ENCODE measurements around the gene KBTBD7. TPM values are rescaled to one million over a fixed set of nuclear protein-coding genes. Genes with fewer than 3 reads are reported as not detected.
A peak's percentile ranks its signal among the peaks of the same experiment; 100 is the strongest.

The KBTBD7 gene
- total and polyA plus RNA-seq, 4 experiments from 2014 or later, result 4.9 to 11.8 (median 9.4) TPM

DNA sequence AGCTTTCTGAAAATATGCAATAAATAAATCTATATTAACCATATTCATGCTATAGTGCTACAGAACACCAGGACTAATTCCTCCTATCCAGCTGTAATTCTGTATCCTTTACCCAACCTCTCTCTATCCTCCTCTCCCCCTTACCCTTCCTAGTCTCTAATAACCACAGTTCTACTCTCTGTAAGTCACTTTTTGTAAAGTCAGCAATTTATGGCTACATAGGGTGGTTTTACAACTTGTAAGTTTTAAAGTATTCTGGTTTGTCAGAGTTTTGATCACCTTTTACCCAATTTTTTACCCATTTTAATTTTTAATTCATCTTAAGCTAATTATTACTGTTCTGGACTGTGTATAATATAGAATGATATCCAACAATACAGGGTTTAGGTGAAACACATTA, 35.0 kb upstream of the KBTBD7 start:
- intact Hi-C loops (cut with micrococcal nuclease), result no loop called here
- CTCF ChIA-PET (ENCODE audit: partially characterized antibody), result no interaction called here
- Mint-ChIP-seq H3K36me3 (peaks cover 28 to 42% of the 10 kb centered on the region in 2 donors), H3K4me1 (peaks cover 0 to 2% (median 0%) of the 10 kb centered on the region in 4 donors), H3K9me3 (no peaks in the 10 kb centered on the region), H3K27me3 (no peaks in the 10 kb centered on the region), H3K27ac (no peak overlapping the region), H3K4me3 (no peak overlapping the region)
- H3K27ac ChIP-seq (ENCODE audit: low read depth, low read length), result no peak overlapping the region
- H3K4me1 ChIP-seq (ENCODE audit: insufficient read depth, low read length), result no peaks in the 10 kb centered on the region
- no peak for DNase-seq
- POLR2A ChIA-PET (ENCODE audit: partially characterized antibody), result no interaction called here
- H3K27me3 ChIP-seq (ENCODE audit: insufficient read depth, low read length), result no peaks in the 10 kb centered on the region
- no peaks in the 10 kb centered on the region for H3K36me3 ChIP-seq (ENCODE audit: insufficient read depth, low read length)
- no peaks in the 10 kb centered on the region for H3K9me3 ChIP-seq (ENCODE audit: control insufficient read depth in 1 of 2, low read length in 2 of 2)
- H3K4me3 ChIP-seq (ENCODE audit: low read length in 2 of 2), result no peak overlapping the region

DNA sequence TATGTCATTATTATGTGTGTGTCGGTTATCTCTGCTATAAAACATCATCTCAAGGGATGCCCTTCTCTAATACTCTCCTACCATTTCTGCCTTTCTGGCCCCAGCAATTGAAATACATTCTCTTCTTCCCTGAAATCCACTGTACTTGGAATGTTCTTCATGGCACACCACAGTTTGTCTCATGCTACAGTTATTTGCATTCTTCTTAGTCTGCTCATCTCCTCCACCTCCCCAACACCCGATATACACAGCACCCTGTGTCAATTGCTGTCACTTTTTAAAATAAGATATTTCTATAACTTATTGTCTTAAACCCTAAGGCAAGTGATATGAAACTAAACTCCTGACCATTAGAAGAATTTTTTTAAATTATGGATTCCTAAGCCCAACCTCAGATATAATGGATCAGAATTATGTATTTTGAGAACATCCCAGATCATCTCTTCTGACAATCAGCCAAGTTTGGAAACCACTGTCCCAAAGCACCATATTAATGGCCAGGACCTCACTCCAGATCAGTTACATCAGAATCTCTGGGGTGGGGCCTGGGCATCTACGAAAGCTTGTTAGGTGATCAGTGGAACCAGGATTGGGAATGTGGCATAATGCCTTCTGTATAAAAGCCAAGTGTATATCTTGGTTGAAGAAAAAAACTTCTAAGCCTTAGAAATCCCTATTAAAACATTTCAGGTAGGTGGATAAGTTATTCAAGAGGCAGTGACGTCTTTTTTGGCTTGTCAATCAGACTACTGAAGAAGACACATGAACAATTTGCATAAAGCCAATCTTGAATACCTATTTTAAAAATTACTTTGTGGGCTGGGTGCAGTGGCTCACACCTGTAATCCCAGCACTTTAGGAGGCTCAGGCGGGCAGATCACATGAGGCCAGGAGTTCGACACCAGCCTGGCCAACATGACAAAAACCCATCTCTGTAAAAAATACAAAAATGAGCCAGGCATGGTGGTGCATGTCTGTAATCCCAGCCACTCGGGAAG, 30.0 kb upstream of the KBTBD7 start:
- Histone ChIP-seq H3K27me3 (ENCODE audit: insufficient read depth, low read length) (no peaks in the 10 kb centered on the region), H3K36me3 (ENCODE audit: insufficient read depth, low read length) (no peaks in the 10 kb centered on the region), H3K27ac (ENCODE audit: low read depth, low read length) (no peak overlapping the region), H3K4me1 (ENCODE audit: insufficient read depth, low read length) (no peaks in the 10 kb centered on the region), H3K9me3 (ENCODE audit: control insufficient read depth in 1 of 2, low read length in 2 of 2) (no peaks in the 10 kb centered on the region), H3K4me3 (ENCODE audit: low read length in 2 of 2) (no peak overlapping the region)
- ChIA-PET CTCF (ENCODE audit: partially characterized antibody) (interaction anchor here (1.4 kb wide), 1 partner anchor 27 kb away, joined by 3 read pairs; no protein-coding TSS in a partner anchor), POLR2A (ENCODE audit: partially characterized antibody) (no interaction called here)
- H3K4me3 Mint-ChIP-seq, result no peak overlapping the region
- peaks cover 20 to 36% of the 10 kb centered on the region in 2 donors for H3K36me3 Mint-ChIP-seq
- H3K27ac Mint-ChIP-seq, result no peak overlapping the region
- intact Hi-C loops (cut with micrococcal nuclease), result no loop called here
- H3K27me3 Mint-ChIP-seq, result no peaks in the 10 kb centered on the region
- H3K4me1 Mint-ChIP-seq, result peaks cover 0 to 2% (median 0%) of the 10 kb centered on the region in 4 donors
- H3K9me3 Mint-ChIP-seq, result no peaks in the 10 kb centered on the region
- no peak for DNase-seq

DNA sequence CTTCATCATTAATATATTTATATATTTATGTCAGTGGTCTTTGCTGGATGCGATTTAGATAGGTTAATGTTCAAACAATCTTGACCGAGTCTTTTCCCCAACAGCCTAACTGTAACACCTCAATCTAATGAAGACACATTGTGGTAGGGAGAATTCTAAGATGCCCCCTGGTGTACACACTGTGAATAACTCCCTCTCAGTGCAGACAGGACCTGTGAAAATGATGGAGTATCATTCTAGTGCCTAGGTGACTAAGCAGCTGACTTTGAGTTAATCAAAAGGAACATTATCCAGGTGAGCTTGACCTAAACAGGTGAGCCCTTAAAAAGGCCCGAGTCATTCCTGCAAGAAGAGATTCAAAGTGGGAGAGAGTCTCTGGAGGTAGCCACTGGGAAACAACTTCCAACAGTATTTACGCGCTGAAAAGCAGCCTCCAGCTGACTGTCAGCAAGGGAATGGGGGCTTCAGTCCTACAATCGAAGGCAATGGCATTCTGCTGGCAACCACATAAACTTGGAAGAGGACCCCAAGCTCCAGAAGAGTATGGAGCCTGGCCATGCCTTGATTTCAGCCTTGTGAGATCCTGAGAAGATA, 28.0 kb upstream of the KBTBD7 start:
- intact Hi-C loops (cut with micrococcal nuclease), result loop anchor here (1.0 kb wide), 2 partner anchors 147 to 168 kb away; no protein-coding TSS in a partner anchor
- no peak overlapping the region for H3K27ac Mint-ChIP-seq

DNA sequence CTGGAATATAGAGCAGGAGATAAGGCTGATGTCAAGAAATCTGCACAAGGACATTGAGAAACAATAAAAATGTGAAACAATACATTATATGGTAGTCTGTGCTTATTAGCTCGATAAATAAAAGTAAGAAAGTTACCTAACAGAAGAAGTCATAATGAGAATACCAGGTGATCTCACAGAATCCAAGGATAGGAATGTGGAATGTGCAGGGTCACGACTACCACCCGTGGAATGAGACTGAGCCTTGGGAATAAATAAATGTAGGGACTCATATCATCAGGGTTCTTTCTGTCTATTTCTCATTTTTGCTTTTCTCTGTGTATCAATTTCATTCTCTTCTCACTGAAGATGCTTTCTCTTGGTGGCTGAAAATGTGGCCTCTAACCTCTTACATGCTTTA, 26.0 kb upstream of the KBTBD7 start:
- Mint-ChIP-seq H3K27ac (peak overlapping the region in 1 of 7 donors; percentile 37), H3K4me3 (no peak overlapping the region), H3K36me3 (peaks cover 23 to 26% of the 10 kb centered on the region in 2 donors), H3K27me3 (no peaks in the 10 kb centered on the region), H3K4me1 (peaks cover 0 to 2% (median 0%) of the 10 kb centered on the region in 4 donors), H3K9me3 (no peaks in the 10 kb centered on the region)
- H3K27ac ChIP-seq (ENCODE audit: low read depth, low read length), result no peak overlapping the region
- intact Hi-C loops (cut with micrococcal nuclease), result no loop called here
- no peak overlapping the region for H3K4me3 ChIP-seq (ENCODE audit: low read length in 2 of 2)
- no peaks in the 10 kb centered on the region for H3K9me3 ChIP-seq (ENCODE audit: control insufficient read depth in 1 of 2, low read length in 2 of 2)
- CTCF ChIA-PET (ENCODE audit: partially characterized antibody), result interaction anchor here (0.7 to 3.5 kb wide), 7 partner anchors 15 to 248 kb away, joined by 3 to 31 read pairs (median 3); no protein-coding TSS in a partner anchor
- H3K36me3 ChIP-seq (ENCODE audit: insufficient read depth, low read length), result no peaks in the 10 kb centered on the region
- POLR2A ChIA-PET (ENCODE audit: partially characterized antibody), result no interaction called here
- DNase-seq, result no peak
- H3K27me3 ChIP-seq (ENCODE audit: insufficient read depth, low read length), result no peaks in the 10 kb centered on the region
- no peaks in the 10 kb centered on the region for H3K4me1 ChIP-seq (ENCODE audit: insufficient read depth, low read length)

More for the DNA sequence above, 28.0 kb upstream of the KBTBD7 start:
- Mint-ChIP-seq H3K36me3 (peaks cover 19 to 34% of the 10 kb centered on the region in 2 donors), H3K27me3 (no peaks in the 10 kb centered on the region), H3K4me1 (peaks cover 0 to 2% (median 0%) of the 10 kb centered on the region in 4 donors), H3K9me3 (no peaks in the 10 kb centered on the region), H3K4me3 (no peak overlapping the region)
- H3K27me3 ChIP-seq (ENCODE audit: insufficient read depth, low read length), result no peaks in the 10 kb centered on the region
- no peak overlapping the region for H3K4me3 ChIP-seq (ENCODE audit: low read length in 2 of 2)
- DNase-seq, result peak; percentile 45 to 52 (median 50)
- ChIA-PET POLR2A (ENCODE audit: partially characterized antibody) (no interaction called here), CTCF (ENCODE audit: partially characterized antibody) (interaction anchor here (0.9 to 3.5 kb wide), 15 partner anchors 10 to 431 kb away, joined by 3 to 31 read pairs (median 3); no protein-coding TSS in a partner anchor)
- no peaks in the 10 kb centered on the region for H3K36me3 ChIP-seq (ENCODE audit: insufficient read depth, low read length)
- H3K27ac ChIP-seq (ENCODE audit: low read depth, low read length), result no peak overlapping the region
- H3K9me3 ChIP-seq (ENCODE audit: control insufficient read depth in 1 of 2, low read length in 2 of 2), result no peaks in the 10 kb centered on the region
- H3K4me1 ChIP-seq (ENCODE audit: insufficient read depth, low read length), result no peaks in the 10 kb centered on the region

DNA sequence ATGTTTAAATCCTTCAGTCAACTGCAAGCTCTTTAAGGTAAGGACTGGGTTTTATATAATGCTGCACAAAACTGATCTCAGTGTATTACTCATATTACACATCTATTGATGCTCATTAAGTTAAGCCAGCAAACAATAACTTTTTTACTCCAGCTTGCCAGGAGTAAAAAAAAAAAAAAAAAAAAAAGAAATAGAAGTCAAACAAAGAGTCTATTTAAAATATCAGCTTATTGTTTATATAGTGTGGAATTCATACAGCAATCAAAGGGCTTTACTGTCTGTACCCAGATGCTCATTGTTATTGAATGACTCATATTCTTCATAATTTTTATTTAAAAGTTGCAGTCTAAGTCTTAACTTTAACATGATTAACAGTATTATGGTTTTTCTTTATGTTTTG, 21.8 kb upstream of the KBTBD7 start:
- no peaks in the 10 kb centered on the region for H3K4me1 ChIP-seq (ENCODE audit: insufficient read depth, low read length)
- no peak for DNase-seq
- no peak overlapping the region for H3K4me3 Mint-ChIP-seq
- H3K27ac ChIP-seq (ENCODE audit: low read depth, low read length), result no peak overlapping the region
- H3K36me3 Mint-ChIP-seq, result peaks cover 14 to 33% of the 10 kb centered on the region in 2 donors
- peaks cover 0 to 13% (median 5%) of the 10 kb centered on the region in 8 donors for H3K9me3 Mint-ChIP-seq
- no peaks in the 10 kb centered on the region for H3K4me1 Mint-ChIP-seq
- H3K4me3 ChIP-seq (ENCODE audit: low read length in 2 of 2), result no peak overlapping the region
- H3K36me3 ChIP-seq (ENCODE audit: insufficient read depth, low read length), result no peaks in the 10 kb centered on the region
- no peaks in the 10 kb centered on the region for H3K27me3 Mint-ChIP-seq
- intact Hi-C loops (cut with micrococcal nuclease), result no loop called here
- H3K27ac Mint-ChIP-seq, result no peak overlapping the region
- CTCF ChIA-PET (ENCODE audit: partially characterized antibody), result no interaction called here
- POLR2A ChIA-PET (ENCODE audit: partially characterized antibody), result no interaction called here
- H3K27me3 ChIP-seq (ENCODE audit: insufficient read depth, low read length), result no peaks in the 10 kb centered on the region
- H3K9me3 ChIP-seq (ENCODE audit: control insufficient read depth in 1 of 2, low read length in 2 of 2), result no peaks in the 10 kb centered on the region

DNA sequence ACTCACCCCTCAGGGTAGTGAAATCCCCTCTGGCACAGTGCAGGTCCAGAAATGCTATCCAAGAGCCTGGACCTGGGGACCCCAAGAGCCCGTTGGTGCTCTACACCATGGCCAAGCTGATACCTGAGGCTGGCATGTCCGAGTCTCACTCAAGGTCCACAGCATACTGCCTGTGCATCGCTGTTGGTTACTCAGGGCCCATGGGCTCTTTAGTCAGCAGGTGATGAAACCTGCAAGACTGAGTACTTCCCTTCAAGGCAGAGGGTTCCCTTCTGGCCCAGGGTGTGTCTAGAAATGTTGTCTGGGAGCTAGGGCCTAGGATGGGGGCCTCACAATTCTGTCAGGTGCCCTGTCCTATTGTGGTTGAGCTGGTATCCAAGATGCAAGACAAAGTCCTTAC, 19.6 kb upstream of the KBTBD7 start:
- Mint-ChIP-seq H3K4me3 (no peak overlapping the region), H3K36me3 (peaks cover 5 to 25% of the 10 kb centered on the region in 2 donors), H3K27ac (no peak overlapping the region), H3K9me3 (peaks cover 0 to 26% (median 10%) of the 10 kb centered on the region in 8 donors), H3K27me3 (no peaks in the 10 kb centered on the region), H3K4me1 (no peaks in the 10 kb centered on the region)
- Histone ChIP-seq H3K27ac (ENCODE audit: low read depth, low read length) (no peak overlapping the region), H3K27me3 (ENCODE audit: insufficient read depth, low read length) (no peaks in the 10 kb centered on the region), H3K36me3 (ENCODE audit: insufficient read depth, low read length) (no peaks in the 10 kb centered on the region), H3K4me1 (ENCODE audit: insufficient read depth, low read length) (no peaks in the 10 kb centered on the region), H3K4me3 (ENCODE audit: low read length in 2 of 2) (no peak overlapping the region), H3K9me3 (ENCODE audit: control insufficient read depth in 1 of 2, low read length in 2 of 2) (no peaks in the 10 kb centered on the region)
- DNase-seq, result no peak
- ChIA-PET CTCF (ENCODE audit: partially characterized antibody) (no interaction called here), POLR2A (ENCODE audit: partially characterized antibody) (no interaction called here)
- intact Hi-C loops (cut with micrococcal nuclease), result no loop called here

DNA sequence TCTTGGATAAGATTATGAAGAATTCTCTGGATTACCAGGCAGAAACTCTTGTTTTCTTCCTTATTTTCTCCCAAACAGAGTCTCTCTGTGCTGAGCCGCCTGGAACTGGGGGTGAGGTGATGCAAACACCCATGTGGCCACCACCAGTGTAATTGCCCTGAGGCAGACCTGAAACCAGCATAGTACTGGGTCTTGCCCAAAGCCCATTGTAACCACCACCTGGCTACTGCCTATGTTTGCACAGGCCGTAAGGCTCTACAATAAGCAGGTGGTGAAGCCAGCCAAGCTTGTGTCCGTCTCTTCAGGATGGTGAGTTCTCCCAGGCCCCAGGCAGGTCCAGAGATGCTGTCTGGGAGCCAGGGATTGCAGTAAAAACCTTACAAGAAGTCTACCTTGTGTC, 18.9 kb upstream of the KBTBD7 start:
- CTCF ChIA-PET (ENCODE audit: partially characterized antibody), result interaction anchor here (2.0 kb wide), 1 partner anchor 9 kb away, joined by 5 read pairs; no protein-coding TSS in a partner anchor

More for the DNA sequence above, 18.9 kb upstream of the KBTBD7 start:
- no peaks in the 10 kb centered on the region for H3K9me3 ChIP-seq (ENCODE audit: control insufficient read depth in 1 of 2, low read length in 2 of 2)
- Mint-ChIP-seq H3K4me3 (no peak overlapping the region), H3K27me3 (no peaks in the 10 kb centered on the region), H3K4me1 (no peaks in the 10 kb centered on the region), H3K36me3 (peaks cover 5 to 25% of the 10 kb centered on the region in 2 donors), H3K9me3 (peaks cover 0 to 27% (median 10%) of the 10 kb centered on the region in 8 donors), H3K27ac (no peak overlapping the region)
- H3K4me1 ChIP-seq (ENCODE audit: insufficient read depth, low read length), result no peaks in the 10 kb centered on the region
- no peak overlapping the region for H3K27ac ChIP-seq (ENCODE audit: low read depth, low read length)
- no peak for DNase-seq
- H3K36me3 ChIP-seq (ENCODE audit: insufficient read depth, low read length), result no peaks in the 10 kb centered on the region
- POLR2A ChIA-PET (ENCODE audit: partially characterized antibody), result no interaction called here
- H3K4me3 ChIP-seq (ENCODE audit: low read length in 2 of 2), result no peak overlapping the region
- intact Hi-C loops (cut with micrococcal nuclease), result no loop called here
- no peaks in the 10 kb centered on the region for H3K27me3 ChIP-seq (ENCODE audit: insufficient read depth, low read length)
